GM12878 (cell line): Measurements from ENCODE around the gene GDF15. TPM values are rescaled to one million over a fixed set of nuclear protein-coding genes. Genes with fewer than 3 reads are reported as not detected.
A peak's percentile ranks its signal among the peaks of the same experiment; 100 is the strongest.

Source experiments
- ATAC-seq: fragments of 200-7000 bp; cut with Tn5 transposase; 3 replicates; pipeline ENCODE4 v1.9.1; 2020; ENCODE audit warnings: mild to moderate bottlenecking, moderate library complexity
- BruUV-seq: library from RNA; stranded (reverse); fragments of 400-500 nt; replicated peaks from 2 replicates; lab custom pipeline; 2021; lab: Mats Ljungman, UMichigan
- CTCF ChIA-PET: fragments of 300-600 bp; sonication (Branson Sonifier 250); formaldehyde crosslinking; extraction: SDS; loops from one replicate; lab custom pipeline; 2021; ENCODE audit warnings: inconsistent platforms; lab: Yijun Ruan, JAX
- POLR2A ChIA-PET: fragments of 350-600 bp; formaldehyde crosslinking; extraction: SDS; loops from one replicate; lab custom pipeline; 2021; ENCODE audit warnings: inconsistent platforms; lab: Charles Lee
- RAD21 ChIA-PET: fragments of 300-600 bp; sonication (Branson Sonifier 250); formaldehyde crosslinking; loops from one replicate; lab custom pipeline; 2023; ENCODE audit warnings: antibody characterized with exemption; ENCODE audit not compliant: unreplicated experiment; lab: Charles Lee
- SMC1A ChIA-PET: fragments of 300-600 bp; sonication (Branson Sonifier 250); formaldehyde crosslinking; loops from one replicate; lab custom pipeline; 2023; ENCODE audit not compliant: unreplicated experiment, uncharacterized antibody; lab: Charles Lee
- DNase-seq: peaks from one replicate; pipeline ENCODE4 v3.0.0-alpha.2; 2011; ENCODE audit warnings: low read depth, low spot score
- FAIRE-seq: peaks from 3 replicates; lab custom pipeline; 2011; peaks lifted over from hg19 to GRCh38; lab: Jason Lieb, UNC
- H2AFZ ChIP-seq: 2 replicates; pipeline ENCODE4 v1.6.0; 2011; ENCODE audit warnings: low read depth, low read length, control low read depth; ENCODE audit not compliant: control insufficient read depth
- H3K27ac ChIP-seq: 2 replicates; pipeline ENCODE4 v1.5.1; 2011; ENCODE audit warnings: control low read depth; ENCODE audit not compliant: control insufficient read depth, insufficient read depth
- H3K27me3 ChIP-seq, 2 experiments: replicated peaks in 1 of 2; 2 replicates each; pipeline versions ENCODE4 v1.6.0 to v1.6.1; 2011; ENCODE audit warnings: low read length in 1 of 2; ENCODE audit not compliant: control insufficient read depth in 2 of 2, insufficient read depth in 2 of 2
- H3K36me3 ChIP-seq, 2 experiments: 2 replicates each; pipeline ENCODE4 v1.5.1; 2011; ENCODE audit warnings: low read length in 1 of 2; ENCODE audit not compliant: control insufficient read depth in 2 of 2, insufficient read depth in 2 of 2
- H3K4me1 ChIP-seq: 2 replicates; pipeline ENCODE4 v1.6.1; 2011; ENCODE audit warnings: mild to moderate bottlenecking, low read length, moderate library complexity, mixed read lengths; ENCODE audit not compliant: control insufficient read depth, insufficient read depth
- H3K4me2 ChIP-seq: 2 replicates; pipeline ENCODE4 v1.6.0; 2011; ENCODE audit warnings: control low read depth; ENCODE audit not compliant: control insufficient read depth, insufficient read depth
- H3K4me3 ChIP-seq: fragments of 200-600 bp; sonication (generic); 2 replicates; pipeline ENCODE4 v1.5.1; 2016
- H3K79me2 ChIP-seq: 2 replicates; pipeline ENCODE4 v1.6.0; 2011; ENCODE audit warnings: low read length; ENCODE audit not compliant: control insufficient read depth, insufficient read depth
- H3K9ac ChIP-seq: 2 replicates; pipeline ENCODE4 v1.8.0; 2011; ENCODE audit warnings: low read length, control low read depth, mixed read lengths; ENCODE audit not compliant: control insufficient read depth, insufficient read depth
- H3K9me3 ChIP-seq: replicated peaks from 3 replicates; pipeline ENCODE4 v1.5.1; 2011; ENCODE audit warnings: mild to moderate bottlenecking, low read length; ENCODE audit not compliant: control insufficient read depth, insufficient read depth
- H4K20me1 ChIP-seq: 2 replicates; pipeline ENCODE4 v1.6.0; 2011; ENCODE audit not compliant: control insufficient read depth, insufficient read depth
- CHD1 ChIP-seq: IDR thresholded peaks from 2 replicates; pipeline ENCODE4 v1.6.1; 2012; ENCODE audit warnings: low read depth, low read length, improper control_type of control experiment
- EED ChIP-seq: sonication (generic); IDR thresholded peaks from 2 replicates; pipeline ENCODE4 v1.6.1; 2016; ENCODE audit warnings: antibody characterized with exemption, low read depth
- HDAC2 ChIP-seq: fragments of 200-600 bp; sonication (generic); IDR thresholded peaks from 2 replicates; pipeline ENCODE4 v1.6.1; 2017
- IKZF1 ChIP-seq: fragments of 450-650 bp; conservative IDR thresholded peaks from 2 replicates; pipeline ENCODE4 v1.6.1; 2017; ENCODE audit warnings: antibody characterized with exemption, mild to moderate bottlenecking
- JUND ChIP-seq: IDR thresholded peaks from 2 replicates; pipeline ENCODE4 v1.6.1; 2012; ENCODE audit warnings: low read depth, mild to moderate bottlenecking, low read length, improper control_type of control experiment, moderate library complexity
- LARP7 ChIP-seq: fragments of 450-650 bp; IDR thresholded peaks from 2 replicates; pipeline ENCODE4 v1.6.1; 2017; ENCODE audit warnings: mild to moderate bottlenecking
- MTA3 ChIP-seq: IDR thresholded peaks from 2 replicates; pipeline ENCODE4 v1.6.1; 2012; ENCODE audit warnings: low read length, inconsistent platforms, borderline replicate concordance
- STAT1 ChIP-seq: fragments of 450-650 bp; conservative IDR thresholded peaks from 2 replicates; pipeline ENCODE4 v1.6.1; 2014; ENCODE audit warnings: antibody characterized with exemption, mild to moderate bottlenecking
- TCF12 ChIP-seq: IDR thresholded peaks from 2 replicates; pipeline ENCODE4 v1.6.1; 2011; ENCODE audit warnings: low read depth, mild to moderate bottlenecking, low read length
- YY1 ChIP-seq: IDR thresholded peaks from 2 replicates; pipeline ENCODE4 v1.6.1; 2011; ENCODE audit warnings: low read depth, mild to moderate bottlenecking, low read length
- ZBED1 ChIP-seq: IDR thresholded peaks from 2 replicates; pipeline ENCODE4 v1.6.1; 2016; ENCODE audit warnings: borderline replicate concordance
- ZBTB40 ChIP-seq: fragments of 450-650 bp; IDR thresholded peaks from 2 replicates; pipeline ENCODE4 v1.6.1; 2016; ENCODE audit warnings: mild to moderate bottlenecking, moderate library complexity, borderline replicate concordance
- WGBS: methylation state at CpG from one replicate; pipeline ENCODE4 v1.1.6; 2016; ENCODE audit warnings: low lambda C conversion rate; ENCODE audit not compliant: insufficient replicate concordance, insufficient coverage; ENCODE audit errors: missing lambda C conversion rate; 5-methylcytosine and 5-hydroxymethylcytosine counted together
- in situ Hi-C: fragments of 300-500 bp; cut with MboI; formaldehyde crosslinking; loops from 9 replicates; pipeline ENCODE4 v1.14.3; 2018; ENCODE audit warnings: mixed read lengths
- intact Hi-C: fragments of 100-400 bp; cut with micrococcal nuclease; formaldehyde crosslinking; loops from one replicate; pipeline ENCODE4 v1.14.2; 2022; ENCODE audit not compliant: unreplicated experiment
- polyA plus RNA-seq, 11 experiments: library from polyadenylated mRNA; depleted of rRNA in 4 of 11; unstranded in 6 of 11; stranded (reverse) in 5 of 11; fragments of >200 nt; fragmentation: Nextera tagmentation in 4 of 11; fragmentation: Illumina TruSeq in 1 of 11; extraction: Ambion mirVana in 4 of 11; extraction: Trizol in 1 of 11; gene quantifications; 1 replicate in 1 of 11; 2 replicates in 10 of 11; pipeline versions ENCODE4 v1.2.1 to v1.2.3, GENCODE V29; 2011 to 2016; ENCODE audit warnings: inconsistent platforms in 2 of 11, missing spikeins in 2 of 11, low read depth in 1 of 11
- total RNA-seq, 4 experiments: library from RNA; depleted of rRNA in 3 of 4; stranded (reverse); fragments of >200 nt in 3 of 4; fragmentation: Illumina TruSeq in 1 of 4; extraction: Trizol in 1 of 4; gene quantifications; 2 replicates each; pipeline versions ENCODE4 v1.2.1 to v1.2.3, GENCODE V29; 2013 to 2021
- TF ChIP-seq, protein P1 (sequence below): IDR thresholded peaks from 2 replicates; pipeline ENCODE4 v1.6.1; 2011; ENCODE audit warnings: low read depth, mild to moderate bottlenecking, low read length, moderate library complexity, borderline replicate concordance; ENCODE audit errors: extremely low read depth
- TF ChIP-seq, protein P2 (sequence below): fragments of 450-650 bp; IDR thresholded peaks from 2 replicates; pipeline ENCODE4 v1.6.1; 2018; ENCODE audit warnings: mild to moderate bottlenecking, low read depth, moderate library complexity; ENCODE audit not compliant: partially characterized antibody

The GDF15 gene
- total and polyA plus RNA-seq, 10 of the 15 experiments (the other 5 are each of a cell fraction or from before 2014, with no cell fraction given), result 0.11 to 3.6 (median 1.6) TPM; not detected in 1

- TF ChIP-seq ZBTB40, result no peak
- TF ChIP-seq, protein P1, sequence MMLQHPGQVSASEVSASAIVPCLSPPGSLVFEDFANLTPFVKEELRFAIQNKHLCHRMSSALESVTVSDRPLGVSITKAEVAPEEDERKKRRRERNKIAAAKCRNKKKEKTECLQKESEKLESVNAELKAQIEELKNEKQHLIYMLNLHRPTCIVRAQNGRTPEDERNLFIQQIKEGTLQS, result no peak
- TF ChIP-seq HDAC2, result no peak
- TF ChIP-seq ZBED1, result no peak
These were observed 8.9 kb upstream of the GDF15 start (continued) for GRCh38 chr19:18377026-18377425.

DNA sequence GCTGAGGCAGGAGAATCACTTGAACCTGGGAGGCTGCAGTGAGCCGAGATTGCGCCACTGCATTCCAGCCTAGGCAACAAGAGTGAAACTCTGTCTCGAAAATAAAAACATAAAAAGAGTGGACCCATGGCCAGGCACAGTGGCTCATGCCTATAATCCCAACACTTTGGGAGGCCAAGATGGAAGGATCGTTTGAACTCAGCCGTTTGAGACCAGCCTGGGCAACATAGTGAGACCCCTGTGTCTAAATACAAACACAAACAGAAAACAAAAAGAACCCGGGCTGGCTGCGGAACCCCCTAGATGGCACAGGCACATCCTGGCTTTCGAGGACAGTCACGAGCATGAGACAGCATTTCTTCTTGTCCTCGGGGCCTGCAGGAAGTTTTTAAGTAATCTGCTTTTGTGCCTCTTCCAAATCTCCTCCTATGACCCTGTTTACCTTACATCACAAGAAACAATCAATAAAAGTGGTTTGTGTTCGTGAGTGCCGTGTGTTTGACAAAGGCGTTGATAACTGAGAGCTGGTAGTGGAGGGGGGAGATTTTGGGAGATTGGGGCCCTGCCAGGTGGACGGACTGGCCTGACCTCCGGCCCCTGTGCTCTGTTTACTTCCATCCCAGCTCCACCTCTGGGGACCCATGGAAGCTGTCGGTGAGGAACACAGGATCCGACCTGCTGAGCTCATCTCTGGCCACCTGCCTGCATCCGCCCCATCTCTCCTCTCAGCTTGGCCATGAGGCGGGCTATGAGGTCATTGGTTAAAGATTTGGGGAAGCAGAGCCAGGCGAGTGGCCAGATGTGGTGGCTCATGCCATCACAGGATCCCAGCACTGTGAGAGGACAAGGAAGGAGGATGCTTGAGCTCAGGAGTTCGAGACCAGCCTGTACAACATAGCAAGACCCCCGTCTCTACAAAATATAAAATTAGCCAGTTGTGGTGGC, 5.9 kb upstream of the GDF15 start:
- no peak for FAIRE-seq
- no TSS peak for BruUV-seq
- no peak for TF ChIP-seq YY1
- TF ChIP-seq MTA3, result no peak
- TF ChIP-seq, protein P2, sequence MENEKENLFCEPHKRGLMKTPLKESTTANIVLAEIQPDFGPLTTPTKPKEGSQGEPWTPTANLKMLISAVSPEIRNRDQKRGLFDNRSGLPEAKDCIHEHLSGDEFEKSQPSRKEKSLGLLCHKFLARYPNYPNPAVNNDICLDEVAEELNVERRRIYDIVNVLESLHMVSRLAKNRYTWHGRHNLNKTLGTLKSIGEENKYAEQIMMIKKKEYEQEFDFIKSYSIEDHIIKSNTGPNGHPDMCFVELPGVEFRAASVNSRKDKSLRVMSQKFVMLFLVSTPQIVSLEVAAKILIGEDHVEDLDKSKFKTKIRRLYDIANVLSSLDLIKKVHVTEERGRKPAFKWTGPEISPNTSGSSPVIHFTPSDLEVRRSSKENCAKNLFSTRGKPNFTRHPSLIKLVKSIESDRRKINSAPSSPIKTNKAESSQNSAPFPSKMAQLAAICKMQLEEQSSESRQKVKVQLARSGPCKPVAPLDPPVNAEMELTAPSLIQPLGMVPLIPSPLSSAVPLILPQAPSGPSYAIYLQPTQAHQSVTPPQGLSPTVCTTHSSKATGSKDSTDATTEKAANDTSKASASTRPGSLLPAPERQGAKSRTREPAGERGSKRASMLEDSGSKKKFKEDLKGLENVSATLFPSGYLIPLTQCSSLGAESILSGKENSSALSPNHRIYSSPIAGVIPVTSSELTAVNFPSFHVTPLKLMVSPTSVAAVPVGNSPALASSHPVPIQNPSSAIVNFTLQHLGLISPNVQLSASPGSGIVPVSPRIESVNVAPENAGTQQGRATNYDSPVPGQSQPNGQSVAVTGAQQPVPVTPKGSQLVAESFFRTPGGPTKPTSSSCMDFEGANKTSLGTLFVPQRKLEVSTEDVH, result no peak
- no peak for TF ChIP-seq TCF12
- TF ChIP-seq LARP7, result no peak
- no peak for TF ChIP-seq JUND
- no peak for TF ChIP-seq EED
- no peak for TF ChIP-seq ZBED1
- no peak for TF ChIP-seq CHD1
- no peak for TF ChIP-seq STAT1
- no peak for TF ChIP-seq IKZF1

More for the DNA sequence above, 5.9 kb upstream of the GDF15 start:
- Histone ChIP-seq H3K79me2 (no peaks in the 10 kb centered on the region), H3K4me1 (peaks cover 22% of the 10 kb centered on the region), H2AFZ (peak overlapping the region; percentile 44; the same call in 1 of the 2 replicates), H3K27me3 (no peaks in the 10 kb centered on the region), H3K9me3 (no peaks in the 10 kb centered on the region), H3K4me3 (no peak overlapping the region), H3K4me2 (no peak overlapping the region), H3K36me3 (no peaks in the 10 kb centered on the region), H3K9ac (no peak overlapping the region), H4K20me1 (no peaks in the 10 kb centered on the region), H3K27ac (no peak overlapping the region)
- DNase-seq (no peak), ATAC-seq (no peak)
- 68% methylated on average over 22 of the region's 22 CpGs for WGBS
- SMC1A ChIA-PET, result interaction anchor here (1.2 to 2.1 kb wide), 2 partner anchors 31 to 51 kb away, joined by 3 to 4 read pairs; no protein-coding TSS in a partner anchor
- in situ Hi-C loops (no loop called here), intact Hi-C loops (no loop called here)
- POLR2A ChIA-PET, result interaction anchor here (1.2 to 1.5 kb wide), 3 partner anchors 16 to 42 kb away, joined by 3 to 5 read pairs (median 3); no protein-coding TSS in a partner anchor
- RAD21 ChIA-PET, result interaction anchor here (0.6 to 1.4 kb wide), 3 partner anchors 14 to 100 kb away, joined by 3 read pairs; no protein-coding TSS in a partner anchor
- CTCF ChIA-PET, result interaction anchor here (0.9 to 1.5 kb wide), 6 partner anchors 8 to 101 kb away, joined by 3 to 10 read pairs (median 4); no protein-coding TSS in a partner anchor
